HG02981 (cell line): ENCODE data around the gene FYCO1.

Experiments
- ATAC-seq: cut with Tn5 transposase; IDR thresholded peaks from one replicate; pipeline ENCODE4 v1.9.1; 2021; ENCODE audit warnings: mild to moderate bottlenecking, moderate library complexity; ENCODE audit not compliant: unreplicated experiment

Gene FYCO1

GRCh38 chr3:45921158-45922038 lies 74.2 kb downstream of the FYCO1 start:
- no peak for ATAC-seq

GRCh38 chr3:45917146-45917898 lies 78.3 kb downstream of the FYCO1 start:
- ATAC-seq, result no peak

GRCh38 chr3:45915518-45916231 lies 79.9 kb downstream of the FYCO1 start:
- peak; percentile 89 for ATAC-seq

- no peak for ATAC-seq
Observed at GRCh38 chr3:45915059-45915439, 80.6 kb downstream of the FYCO1 start.

- no peak for ATAC-seq
Observed at GRCh38 chr3:45914362-45915058, 81.1 kb downstream of the FYCO1 start.

DNA sequence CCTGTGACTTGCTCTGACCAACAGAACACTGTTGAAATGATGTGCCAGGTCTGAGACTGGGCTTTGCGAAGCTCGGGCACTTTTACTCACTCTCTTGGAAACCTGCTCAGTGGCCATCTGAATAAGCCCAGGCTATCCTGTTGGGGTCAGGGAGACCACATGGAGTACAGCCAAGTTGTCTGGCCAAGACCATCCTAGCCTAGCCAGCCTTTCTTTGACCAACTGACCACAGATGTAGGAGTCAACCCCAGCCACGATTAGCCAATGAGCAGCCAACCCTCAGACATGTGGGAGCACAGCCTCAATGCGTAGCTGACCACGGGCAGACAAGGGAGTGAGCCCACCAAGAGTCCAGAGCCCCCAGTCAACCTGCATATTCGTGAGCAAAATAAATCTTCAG lies 83.2 kb downstream of the FYCO1 start:
- no peak for ATAC-seq

DNA sequence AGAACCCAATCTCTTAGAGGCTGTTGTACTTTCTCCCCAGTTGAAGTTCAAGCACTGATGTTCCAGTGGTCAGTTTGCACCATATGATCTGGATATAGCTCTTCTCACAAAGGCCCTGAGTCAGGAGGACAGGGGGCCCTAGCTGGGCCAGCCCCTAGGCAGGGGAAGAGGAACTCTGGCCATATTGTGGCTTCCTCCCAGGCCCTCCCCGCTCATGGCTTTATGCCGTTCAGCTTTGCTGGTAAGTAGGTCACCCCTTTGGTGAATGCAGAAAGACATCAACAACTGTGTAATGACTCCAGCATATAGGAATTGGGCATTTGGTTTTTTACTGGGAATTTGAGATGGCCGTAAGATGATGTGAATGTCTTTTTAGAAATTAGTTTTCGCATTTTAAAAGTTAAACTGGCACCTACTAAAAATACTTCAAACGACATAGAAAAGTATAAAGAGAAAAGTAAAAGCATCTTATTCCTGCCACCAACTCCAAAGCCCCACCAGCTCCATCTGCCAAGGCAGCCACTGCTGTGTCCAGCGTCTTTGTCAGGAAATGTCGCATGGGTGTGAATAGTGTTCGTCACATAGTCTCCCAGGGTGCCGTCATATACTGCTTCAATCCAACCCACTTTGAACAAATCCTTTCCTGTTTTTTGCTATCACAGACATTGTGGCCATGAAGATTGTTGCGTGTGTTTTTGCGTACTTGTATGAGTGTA lies 84.0 kb downstream of the FYCO1 start:
- no peak for ATAC-seq

GRCh38 chr3:45910892-45911291 lies 84.7 kb downstream of the FYCO1 start:
- no peak for ATAC-seq

- ATAC-seq, result no peak
Observed at GRCh38 chr3:45909542-45909941, 86.1 kb downstream of the FYCO1 start.

- ATAC-seq, result no peak
Observed at GRCh38 chr3:45908761-45909160, 86.9 kb downstream of the FYCO1 start.

GRCh38 chr3:45907769-45908705 lies 87.6 kb downstream of the FYCO1 start:
- no peak for ATAC-seq

DNA sequence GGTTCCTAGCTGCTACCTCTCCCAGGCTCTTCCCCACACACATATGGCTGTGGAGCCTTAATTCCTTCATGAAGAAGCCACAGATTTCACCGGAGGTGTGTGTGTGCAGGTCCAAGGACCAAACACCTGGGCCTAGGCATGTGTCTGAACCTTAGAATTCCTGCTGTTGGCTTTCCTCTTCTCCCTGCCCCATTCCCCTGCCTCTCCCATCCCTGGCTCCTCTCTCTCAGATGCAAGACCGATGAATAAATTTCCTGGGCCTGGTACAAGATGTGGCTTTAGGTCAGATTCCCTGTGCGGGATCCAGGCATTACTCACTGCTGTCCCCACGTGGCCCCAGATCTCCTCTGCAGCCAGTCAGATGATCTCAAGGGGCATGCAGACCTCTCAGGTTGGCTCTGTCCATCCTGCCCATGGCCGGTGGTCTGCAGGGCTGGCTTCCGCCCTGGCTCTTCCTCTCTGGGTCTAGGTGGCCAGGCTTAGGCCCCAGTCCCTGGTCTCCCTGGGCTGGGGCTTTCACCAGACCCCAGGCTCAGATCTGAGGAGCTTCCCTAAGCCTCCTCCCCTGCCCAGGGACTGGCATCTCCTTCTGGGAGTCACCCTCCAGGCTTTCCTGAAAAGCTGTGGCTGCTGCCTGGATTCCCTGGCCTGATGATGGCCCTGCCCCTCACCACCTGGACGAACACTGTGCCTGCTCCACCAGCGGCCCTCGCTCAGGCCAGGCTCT lies 88.8 kb downstream of the FYCO1 start:
- ATAC-seq, result no peak

- no peak for ATAC-seq
Observed at GRCh38 chr3:45905755-45906154, 89.9 kb downstream of the FYCO1 start.

- no peak for ATAC-seq
Observed at GRCh38 chr3:45904931-45905330, 90.7 kb downstream of the FYCO1 start.

GRCh38 chr3:45896956-45897355 lies 98.7 kb downstream of the FYCO1 start:
- ATAC-seq, result no peak

- no peak for ATAC-seq
Observed at GRCh38 chr3:45895686-45896468, 99.7 kb downstream of the FYCO1 start.

DNA sequence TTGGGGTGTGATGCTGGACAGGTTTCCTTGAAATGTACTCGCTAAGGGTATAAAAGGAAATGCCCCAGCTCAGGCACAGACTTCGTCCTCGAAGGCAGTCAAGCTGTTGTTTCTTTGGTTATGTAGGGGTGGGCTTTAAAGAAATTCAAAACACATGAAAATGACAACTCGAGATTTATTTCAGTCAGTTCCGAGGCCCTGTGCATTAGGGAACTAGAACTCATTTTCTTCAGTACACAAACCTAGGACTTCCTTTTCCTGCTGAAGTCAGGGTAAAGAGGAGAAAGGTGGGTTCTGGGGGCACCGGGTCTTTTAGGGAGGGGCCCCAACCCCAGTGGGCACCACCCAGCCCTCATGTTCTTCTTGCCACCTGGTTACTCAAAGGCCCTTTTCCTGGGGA lies 101.6 kb downstream of the FYCO1 start:
- no peak for ATAC-seq

DNA sequence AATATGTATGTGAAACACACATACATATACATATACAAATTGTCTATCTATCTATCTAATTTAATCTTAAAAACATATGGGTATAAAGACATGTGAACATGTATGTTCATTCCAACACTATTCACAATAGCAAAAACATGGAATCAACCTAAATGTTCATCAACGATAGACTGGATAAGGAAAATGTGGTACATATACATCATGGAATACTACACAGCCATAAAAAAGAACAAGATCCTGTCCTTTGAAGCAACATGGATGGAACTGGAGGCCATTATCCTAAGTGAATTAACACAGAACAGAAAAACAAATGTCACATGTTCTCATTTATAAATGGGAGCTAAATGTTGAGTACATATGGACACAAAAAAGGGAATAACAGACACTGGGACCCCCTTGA lies 103.5 kb downstream of the FYCO1 start:
- ATAC-seq, result no peak
